ENCODE data around the gene FHOD1. TPM values are rescaled to one million over a fixed set of nuclear protein-coding genes. Genes with fewer than 3 reads are reported as not detected.

FHOD1 gene
- total and polyA plus RNA-seq, 2 of the 13 experiments (the other 11 are each of a cell fraction or from before 2014, with no cell fraction given): 20.0 to 20.8 TPM

DNA sequence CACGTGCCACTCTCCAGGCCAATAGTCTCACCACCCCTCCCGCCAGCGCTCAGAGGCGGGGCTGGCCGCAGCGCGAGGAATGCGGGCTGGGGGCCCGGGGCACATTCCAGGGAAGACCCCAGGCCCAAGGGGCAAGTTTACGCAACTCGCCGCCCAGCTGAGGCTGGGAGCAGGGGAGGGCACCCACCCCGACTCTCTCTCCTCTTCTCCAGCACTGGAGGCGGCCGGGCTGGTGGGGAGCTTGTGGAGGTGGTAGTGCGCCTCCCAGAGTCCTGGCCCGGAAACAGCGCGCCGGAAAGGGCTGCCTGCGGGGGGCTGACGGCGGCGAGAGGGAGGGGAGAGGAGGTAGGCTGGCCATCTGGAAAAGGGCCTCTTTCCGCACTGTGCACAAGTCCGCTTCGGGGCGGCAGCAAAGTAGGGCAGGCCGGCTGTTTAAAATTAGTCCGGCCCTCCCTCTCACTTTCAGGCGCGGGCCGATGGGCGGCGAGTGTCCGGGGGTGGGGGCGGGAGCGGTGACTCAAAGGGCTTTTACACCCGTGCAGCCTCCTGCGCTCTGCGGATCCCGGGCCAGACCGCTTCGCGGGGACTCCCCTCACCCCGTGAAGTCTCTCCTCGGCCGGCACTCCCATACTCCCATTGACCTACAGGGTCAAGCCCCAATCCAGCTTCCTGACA, 1.1 kb downstream of the FHOD1 start (continued):
- no peak for TF ChIP-seq TBP (CRISPR knock-in tag; IDR thresholded peaks at IDR 0.05)
- TF ChIP-seq, protein P1, sequence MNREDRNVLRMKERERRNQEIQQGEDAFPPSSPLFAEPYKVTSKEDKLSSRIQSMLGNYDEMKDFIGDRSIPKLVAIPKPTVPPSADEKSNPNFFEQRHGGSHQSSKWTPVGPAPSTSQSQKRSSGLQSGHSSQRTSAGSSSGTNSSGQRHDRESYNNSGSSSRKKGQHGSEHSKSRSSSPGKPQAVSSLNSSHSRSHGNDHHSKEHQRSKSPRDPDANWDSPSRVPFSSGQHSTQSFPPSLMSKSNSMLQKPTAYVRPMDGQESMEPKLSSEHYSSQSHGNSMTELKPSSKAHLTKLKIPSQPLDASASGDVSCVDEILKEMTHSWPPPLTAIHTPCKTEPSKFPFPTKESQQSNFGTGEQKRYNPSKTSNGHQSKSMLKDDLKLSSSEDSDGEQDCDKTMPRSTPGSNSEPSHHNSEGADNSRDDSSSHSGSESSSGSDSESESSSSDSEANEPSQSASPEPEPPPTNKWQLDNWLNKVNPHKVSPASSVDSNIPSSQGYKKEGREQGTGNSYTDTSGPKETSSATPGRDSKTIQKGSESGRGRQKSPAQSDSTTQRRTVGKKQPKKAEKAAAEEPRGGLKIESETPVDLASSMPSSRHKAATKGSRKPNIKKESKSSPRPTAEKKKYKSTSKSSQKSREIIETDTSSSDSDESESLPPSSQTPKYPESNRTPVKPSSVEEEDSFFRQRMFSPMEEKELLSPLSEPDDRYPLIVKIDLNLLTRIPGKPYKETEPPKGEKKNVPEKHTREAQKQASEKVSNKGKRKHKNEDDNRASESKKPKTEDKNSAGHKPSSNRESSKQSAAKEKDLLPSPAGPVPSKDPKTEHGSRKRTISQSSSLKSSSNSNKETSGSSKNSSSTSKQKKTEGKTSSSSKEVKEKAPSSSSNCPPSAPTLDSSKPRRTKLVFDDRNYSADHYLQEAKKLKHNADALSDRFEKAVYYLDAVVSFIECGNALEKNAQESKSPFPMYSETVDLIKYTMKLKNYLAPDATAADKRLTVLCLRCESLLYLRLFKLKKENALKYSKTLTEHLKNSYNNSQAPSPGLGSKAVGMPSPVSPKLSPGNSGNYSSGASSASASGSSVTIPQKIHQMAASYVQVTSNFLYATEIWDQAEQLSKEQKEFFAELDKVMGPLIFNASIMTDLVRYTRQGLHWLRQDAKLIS (CRISPR knock-in tag; IDR thresholded peaks at IDR 0.05): no peak
- peak; percentile 69 for TF ChIP-seq ZIK1 (CRISPR knock-in tag; IDR thresholded peaks at IDR 0.05; ENCODE audit: borderline replicate concordance, low read depth)
- peak; percentile 81 for TF ChIP-seq PPARG (CRISPR knock-in tag; conservative IDR thresholded peaks at IDR 0.05)
- TF ChIP-seq, protein P2, sequence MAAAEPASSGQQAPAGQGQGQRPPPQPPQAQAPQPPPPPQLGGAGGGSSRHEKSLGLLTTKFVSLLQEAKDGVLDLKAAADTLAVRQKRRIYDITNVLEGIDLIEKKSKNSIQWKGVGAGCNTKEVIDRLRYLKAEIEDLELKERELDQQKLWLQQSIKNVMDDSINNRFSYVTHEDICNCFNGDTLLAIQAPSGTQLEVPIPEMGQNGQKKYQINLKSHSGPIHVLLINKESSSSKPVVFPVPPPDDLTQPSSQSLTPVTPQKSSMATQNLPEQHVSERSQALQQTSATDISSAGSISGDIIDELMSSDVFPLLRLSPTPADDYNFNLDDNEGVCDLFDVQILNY (CRISPR knock-in tag; conservative IDR thresholded peaks at IDR 0.05): peak; percentile 83; the same call in 1 of the 2 replicates
- TF ChIP-seq ZNF782 (CRISPR knock-in tag; IDR thresholded peaks at IDR 0.05; ENCODE audit: borderline replicate concordance): peak; percentile 39; the same call in 1 of the 2 replicates
- TF ChIP-seq PTBP1 (IDR thresholded peaks at IDR 0.05; ENCODE audit: low read depth, low read length, poor library complexity, severe bottlenecking): peak; percentile 16
- TF ChIP-seq SIX4 (CRISPR knock-in tag; IDR thresholded peaks at IDR 0.05): no peak
- no peak for TF ChIP-seq ZNF577 (CRISPR knock-in tag; IDR thresholded peaks at IDR 0.05; ENCODE audit: borderline replicate concordance, low read depth)
- 0 out of 2 replicates have a peak, but pooled peaks have one; percentile 81 for TF ChIP-seq ZMAT3 (CRISPR knock-in tag; conservative IDR thresholded peaks at IDR 0.05)
- no peak for TF ChIP-seq NCOA5 (CRISPR knock-in tag; IDR thresholded peaks at IDR 0.05)
- TF ChIP-seq ZNF703 (CRISPR knock-in tag; IDR thresholded peaks at IDR 0.05; ENCODE audit: borderline replicate concordance): peak; percentile 86; the same call in 1 of the 2 replicates
- peak; percentile 59 for TF ChIP-seq POGZ (CRISPR knock-in tag; IDR thresholded peaks at IDR 0.05)
- TF ChIP-seq DNMT3B (CRISPR knock-in tag; conservative IDR thresholded peaks at IDR 0.05): no peak; the same call in 1 of the 2 replicates
- TF ChIP-seq ZNF616 (CRISPR knock-in tag; IDR thresholded peaks at IDR 0.05; ENCODE audit: low read depth): no peak
- TF ChIP-seq PHF20 (CRISPR knock-in tag; IDR thresholded peaks at IDR 0.05): peak; percentile 81
- TF ChIP-seq NR2F1 (CRISPR knock-in tag; IDR thresholded peaks at IDR 0.05): peak; percentile 78 to 82; a peak in 3 of 4 replicates
- TF ChIP-seq, protein P3, sequence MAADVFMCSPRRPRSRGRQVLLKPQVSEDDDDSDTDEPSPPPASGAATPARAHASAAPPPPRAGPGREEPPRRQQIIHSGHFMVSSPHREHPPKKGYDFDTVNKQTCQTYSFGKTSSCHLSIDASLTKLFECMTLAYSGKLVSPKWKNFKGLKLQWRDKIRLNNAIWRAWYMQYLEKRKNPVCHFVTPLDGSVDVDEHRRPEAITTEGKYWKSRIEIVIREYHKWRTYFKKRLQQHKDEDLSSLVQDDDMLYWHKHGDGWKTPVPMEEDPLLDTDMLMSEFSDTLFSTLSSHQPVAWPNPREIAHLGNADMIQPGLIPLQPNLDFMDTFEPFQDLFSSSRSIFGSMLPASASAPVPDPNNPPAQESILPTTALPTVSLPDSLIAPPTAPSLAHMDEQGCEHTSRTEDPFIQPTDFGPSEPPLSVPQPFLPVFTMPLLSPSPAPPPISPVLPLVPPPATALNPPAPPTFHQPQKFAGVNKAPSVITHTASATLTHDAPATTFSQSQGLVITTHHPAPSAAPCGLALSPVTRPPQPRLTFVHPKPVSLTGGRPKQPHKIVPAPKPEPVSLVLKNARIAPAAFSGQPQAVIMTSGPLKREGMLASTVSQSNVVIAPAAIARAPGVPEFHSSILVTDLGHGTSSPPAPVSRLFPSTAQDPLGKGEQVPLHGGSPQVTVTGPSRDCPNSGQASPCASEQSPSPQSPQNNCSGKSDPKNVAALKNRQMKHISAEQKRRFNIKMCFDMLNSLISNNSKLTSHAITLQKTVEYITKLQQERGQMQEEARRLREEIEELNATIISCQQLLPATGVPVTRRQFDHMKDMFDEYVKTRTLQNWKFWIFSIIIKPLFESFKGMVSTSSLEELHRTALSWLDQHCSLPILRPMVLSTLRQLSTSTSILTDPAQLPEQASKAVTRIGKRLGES (CRISPR knock-in tag; IDR thresholded peaks at IDR 0.05; ENCODE audit: borderline replicate concordance): 0 out of 2 replicates have a peak, but pooled peaks have one; percentile 42
- peak; percentile 82; the same call in 1 of the 2 replicates for TF ChIP-seq MAF1 (CRISPR knock-in tag; IDR thresholded peaks at IDR 0.05; ENCODE audit: borderline replicate concordance)
- no peak for TF ChIP-seq PCBP2 (optimal IDR thresholded peaks at IDR 0.05; ENCODE audit: low read depth, low read length, poor library complexity, severe bottlenecking)
- no peak for TF ChIP-seq TCF7L2 (IDR thresholded peaks at IDR 0.05; ENCODE audit: low read depth, low read length)
- TF ChIP-seq ZNF460 (CRISPR knock-in tag; IDR thresholded peaks at IDR 0.05; ENCODE audit: borderline replicate concordance): peak; percentile 52; the same call in 1 of the 2 replicates
- no peak for TF ChIP-seq SUZ12 (IDR thresholded peaks at IDR 0.05; ENCODE audit: low read depth, low read length)
